Right lobe of liver (tissue), 4 donors: ENCODE results near the gene LDLRAD4.

Source experiments
- POLR2A ChIP-seq: fragments of 450-650 bp; IDR thresholded peaks from one replicate; pipeline ENCODE4 v1.6.1; 2017; ENCODE audit warnings: antibody characterized with exemption, mild to moderate bottlenecking
- TF ChIP-seq, protein P1 (sequence below), 4 donors: fragments of 200-600 bp in 3 of 4; fragments of 450-650 bp in 1 of 4; IDR thresholded peaks; one replicate each; pipeline versions ENCODE4 v1.5.1 to v1.8.0; 2016 to 2022; ENCODE audit warnings: antibody characterized with exemption in 4 of 4, mild to moderate bottlenecking in 2 of 4
- donor health status: DM: no; HTN: no; CAD: no.
- donor health status: DM: no; HTN: no; CAD: no.
- donor health status: DM: no; HTN: yes; CAD: no.

GRCh38 chr18:13398631-13399030, 180.1 kb downstream of the LDLRAD4 start:
- no peak for TF ChIP-seq POLR2A
- TF ChIP-seq, protein P1, sequence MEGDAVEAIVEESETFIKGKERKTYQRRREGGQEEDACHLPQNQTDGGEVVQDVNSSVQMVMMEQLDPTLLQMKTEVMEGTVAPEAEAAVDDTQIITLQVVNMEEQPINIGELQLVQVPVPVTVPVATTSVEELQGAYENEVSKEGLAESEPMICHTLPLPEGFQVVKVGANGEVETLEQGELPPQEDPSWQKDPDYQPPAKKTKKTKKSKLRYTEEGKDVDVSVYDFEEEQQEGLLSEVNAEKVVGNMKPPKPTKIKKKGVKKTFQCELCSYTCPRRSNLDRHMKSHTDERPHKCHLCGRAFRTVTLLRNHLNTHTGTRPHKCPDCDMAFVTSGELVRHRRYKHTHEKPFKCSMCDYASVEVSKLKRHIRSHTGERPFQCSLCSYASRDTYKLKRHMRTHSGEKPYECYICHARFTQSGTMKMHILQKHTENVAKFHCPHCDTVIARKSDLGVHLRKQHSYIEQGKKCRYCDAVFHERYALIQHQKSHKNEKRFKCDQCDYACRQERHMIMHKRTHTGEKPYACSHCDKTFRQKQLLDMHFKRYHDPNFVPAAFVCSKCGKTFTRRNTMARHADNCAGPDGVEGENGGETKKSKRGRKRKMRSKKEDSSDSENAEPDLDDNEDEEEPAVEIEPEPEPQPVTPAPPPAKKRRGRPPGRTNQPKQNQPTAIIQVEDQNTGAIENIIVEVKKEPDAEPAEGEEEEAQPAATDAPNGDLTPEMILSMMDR (IDR thresholded peaks at IDR 0.05), result no peak
